Central memory CD8-positive, alpha-beta T cell (primary cell): ENCODE data around the gene GPR18.
"Not testable (repeated sequence)": the region's sequence is repeated elsewhere in the genome, so short reads cannot be mapped to it uniquely, and the experiment has no call there.

ENCODE experiments used
- ATAC-seq: fragments of 150-1000 bp; cut with Tn5 transposase; replicated peaks from 2 replicates; pipeline ENCODE4 v1.10.0; 2022; ENCODE audit warnings: mild to moderate bottlenecking, moderate FRiP score, moderate number of reproducible peaks; ENCODE audit not compliant: poor library complexity, severe bottlenecking; ENCODE audit errors: extremely low read depth
- DNase-seq, 2 donors: peaks; one replicate each; pipeline ENCODE4 v3.0.0; 2021; ENCODE audit warnings: low spot score in 2 of 2
- H3K27ac Mint-ChIP-seq: one replicate; pipeline ENCODE4 v1.8.0; 2022; ENCODE audit warnings: low read depth, mild to moderate bottlenecking, moderate library complexity, mixed read lengths
- H3K27me3 Mint-ChIP-seq: one replicate; pipeline ENCODE4 v1.8.0; 2022; ENCODE audit warnings: mixed read lengths
- H3K36me3 Mint-ChIP-seq: one replicate; pipeline ENCODE4 v1.8.0; 2022; ENCODE audit warnings: mild to moderate bottlenecking, moderate library complexity, mixed read lengths; ENCODE audit not compliant: insufficient read depth
- H3K4me1 Mint-ChIP-seq: one replicate; pipeline ENCODE4 v1.8.0; 2022; ENCODE audit warnings: mixed read lengths
- H3K4me3 Mint-ChIP-seq: one replicate; pipeline ENCODE4 v1.8.0; 2022; ENCODE audit warnings: mild to moderate bottlenecking, moderate library complexity, mixed read lengths
- H3K9me3 Mint-ChIP-seq: one replicate; pipeline ENCODE4 v1.8.0; 2022; ENCODE audit warnings: mixed read lengths

GPR18 gene

DNA sequence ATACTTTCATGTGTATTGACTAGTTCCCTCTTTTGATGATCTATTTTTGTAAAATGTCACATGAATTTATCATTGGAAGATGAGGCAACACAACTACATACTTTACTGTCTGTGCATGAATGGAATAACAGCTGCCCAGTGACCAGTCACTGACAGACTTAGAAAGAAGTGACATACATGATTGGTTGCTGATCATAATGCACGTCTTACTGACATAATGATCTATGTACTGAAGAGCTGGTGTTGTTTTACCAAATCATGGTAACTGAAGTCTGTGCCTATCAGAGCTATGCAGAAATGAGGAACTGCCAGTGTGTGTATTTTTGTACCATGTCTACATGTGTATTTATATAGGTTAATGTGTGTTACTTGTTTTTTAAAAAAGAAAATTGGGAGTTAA lies 26.5 kb downstream of the GPR18 start:
- ATAC-seq, result no peak
- no peak for DNase-seq
- Mint-ChIP-seq H3K36me3 (peaks cover 4% of the 10 kb centered on the region), H3K4me3 (peak overlapping the region; percentile 48), H3K9me3 (no peaks in the 10 kb centered on the region), H3K27me3 (no peaks in the 10 kb centered on the region), H3K27ac (peak overlapping the region; percentile 84), H3K4me1 (peaks cover 53% of the 10 kb centered on the region)

- Mint-ChIP-seq H3K27me3 (no peaks in the 10 kb centered on the region), H3K4me1 (peaks cover 60% of the 10 kb centered on the region), H3K4me3 (no peak overlapping the region), H3K36me3 (peaks cover 4% of the 10 kb centered on the region), H3K27ac (peak overlapping the region; percentile 84), H3K9me3 (no peaks in the 10 kb centered on the region)
- ATAC-seq, result no peak
- DNase-seq, result no peak
These were observed 27.2 kb downstream of the GPR18 start for GRCh38 chr13:99230991-99231390.

DNA sequence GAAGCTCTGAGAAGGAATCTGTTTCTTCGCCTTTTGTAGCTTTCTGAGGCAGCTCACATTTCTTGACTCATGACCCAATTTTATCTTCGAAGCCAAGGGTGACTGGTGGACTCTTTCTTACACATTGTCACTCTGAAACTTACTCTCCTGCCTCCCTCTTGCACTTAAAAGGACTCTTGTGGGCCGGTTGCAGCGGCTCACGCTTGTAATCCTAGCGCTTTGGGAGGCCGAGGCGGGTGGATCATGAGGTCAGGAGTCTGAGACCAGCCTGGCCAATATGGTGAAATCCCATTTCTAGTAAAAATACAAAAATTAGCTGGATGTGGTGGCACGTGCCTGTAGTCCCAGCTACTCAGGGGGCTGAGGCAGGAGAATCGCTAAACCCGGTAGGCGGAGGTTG lies 27.6 kb downstream of the GPR18 start:
- not testable (repeated sequence) for H3K36me3 Mint-ChIP-seq, H3K9me3 Mint-ChIP-seq, H3K27me3 Mint-ChIP-seq, H3K4me3 Mint-ChIP-seq, DNase-seq, ATAC-seq
- peaks cover 64% of the 10 kb centered on the region for H3K4me1 Mint-ChIP-seq
- peak overlapping the region; percentile 84 for H3K27ac Mint-ChIP-seq

DNA sequence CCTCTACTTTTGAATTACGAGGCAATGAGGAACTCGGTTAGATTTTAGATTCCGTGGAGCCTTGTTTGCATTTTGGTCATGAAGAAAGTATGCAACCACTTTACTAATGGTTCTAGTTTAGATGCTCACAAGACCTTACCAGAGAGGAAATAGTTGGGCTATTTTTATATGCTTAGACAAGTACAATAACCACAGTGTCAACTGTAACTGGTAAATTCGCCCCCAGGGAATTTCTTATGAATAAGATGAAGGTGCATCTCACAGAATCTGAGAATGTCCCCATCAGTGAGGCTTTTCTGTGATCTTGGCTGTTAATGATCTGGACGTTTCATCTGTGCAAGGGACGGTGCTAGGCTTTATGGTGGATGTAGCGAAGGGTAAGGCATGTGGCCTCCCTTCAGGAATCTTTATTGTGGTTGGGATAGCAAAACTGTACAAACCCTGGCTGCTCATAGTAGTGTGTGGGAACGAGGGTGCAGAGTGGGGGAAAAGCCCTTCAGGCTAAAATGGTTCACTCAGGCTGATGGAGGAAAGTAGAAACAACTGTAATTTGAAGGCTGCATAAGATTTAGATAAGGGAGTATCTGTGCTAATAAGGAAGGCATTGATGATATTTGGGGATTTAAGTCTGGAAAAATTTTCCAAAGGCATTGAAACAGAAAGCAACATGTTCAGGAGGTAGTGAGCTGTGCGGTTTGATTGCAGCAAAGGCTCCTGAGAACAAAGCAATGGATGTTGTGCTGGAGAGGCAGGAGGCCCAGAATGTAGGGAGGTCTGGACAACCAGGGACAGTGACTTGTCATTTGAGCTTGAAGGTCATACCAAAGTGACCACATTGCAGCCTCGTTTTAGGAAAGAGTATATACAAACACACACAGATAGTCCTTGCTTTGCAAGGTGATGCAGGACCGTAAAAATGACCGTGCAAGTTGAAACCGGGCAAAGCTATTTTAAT lies 29.2 kb downstream of the GPR18 start:
- Mint-ChIP-seq H3K4me1 (peaks cover 67% of the 10 kb centered on the region), H3K27me3 (no peaks in the 10 kb centered on the region), H3K36me3 (peaks cover 2% of the 10 kb centered on the region), H3K4me3 (peak overlapping the region; percentile 77), H3K27ac (peak overlapping the region; percentile 88), H3K9me3 (no peaks in the 10 kb centered on the region)
- ATAC-seq (peak; percentile 78), DNase-seq (no peak)

- DNase-seq (no peak), ATAC-seq (no peak)
- H3K9me3 Mint-ChIP-seq, result no peaks in the 10 kb centered on the region
- H3K4me1 Mint-ChIP-seq, result peaks cover 71% of the 10 kb centered on the region
- peak overlapping the region; percentile 77 for H3K4me3 Mint-ChIP-seq
- peaks cover 2% of the 10 kb centered on the region for H3K36me3 Mint-ChIP-seq
- peak overlapping the region; percentile 88 for H3K27ac Mint-ChIP-seq
- H3K27me3 Mint-ChIP-seq, result no peaks in the 10 kb centered on the region
These were observed 30.1 kb downstream of the GPR18 start for GRCh38 chr13:99227909-99228688.

- Mint-ChIP-seq H3K36me3 (peaks cover 2% of the 10 kb centered on the region), H3K27ac (peak overlapping the region; percentile 3), H3K27me3 (no peaks in the 10 kb centered on the region), H3K4me3 (peak overlapping the region; percentile 2), H3K4me1 (peaks cover 78% of the 10 kb centered on the region), H3K9me3 (no peaks in the 10 kb centered on the region)
- no peak for DNase-seq
- no peak for ATAC-seq
These were observed 30.8 kb downstream of the GPR18 start for GRCh38 chr13:99227331-99227900.

GRCh38 chr13:99226513-99226912 lies 31.7 kb downstream of the GPR18 start:
- peak overlapping the region; percentile 0 for H3K4me3 Mint-ChIP-seq
- H3K36me3 Mint-ChIP-seq, result peaks cover 2% of the 10 kb centered on the region
- no peaks in the 10 kb centered on the region for H3K27me3 Mint-ChIP-seq
- no peak for DNase-seq
- no peaks in the 10 kb centered on the region for H3K9me3 Mint-ChIP-seq
- peaks cover 80% of the 10 kb centered on the region for H3K4me1 Mint-ChIP-seq
- H3K27ac Mint-ChIP-seq, result no peak overlapping the region
- ATAC-seq, result no peak

DNA sequence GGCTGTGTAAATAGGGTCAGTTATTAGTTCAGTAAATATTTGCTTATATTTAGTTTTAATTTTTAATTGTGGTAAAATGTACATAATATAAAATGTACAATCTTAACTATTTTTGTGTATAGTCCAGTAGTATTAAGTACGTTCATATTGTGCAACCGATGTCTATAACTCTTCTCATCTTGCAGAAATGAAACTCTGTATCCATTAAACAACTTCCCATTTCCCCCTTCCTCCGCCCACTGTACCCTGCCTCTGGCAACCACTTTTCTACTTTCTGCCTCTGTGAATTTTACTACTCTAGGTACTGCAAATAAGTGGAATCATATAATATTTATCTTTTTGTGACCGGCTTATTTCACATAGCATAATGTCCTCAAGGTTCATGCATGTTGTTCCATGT lies 33.1 kb downstream of the GPR18 start:
- Mint-ChIP-seq H3K27me3 (no peaks in the 10 kb centered on the region), H3K27ac (no peak overlapping the region), H3K36me3 (peaks cover 2% of the 10 kb centered on the region), H3K4me3 (no peak overlapping the region), H3K9me3 (no peaks in the 10 kb centered on the region), H3K4me1 (peaks cover 91% of the 10 kb centered on the region)
- no peak for ATAC-seq
- no peak for DNase-seq

GRCh38 chr13:99224021-99224420 lies 34.2 kb downstream of the GPR18 start:
- Mint-ChIP-seq H3K4me3 (peak overlapping the region; percentile 36), H3K4me1 (peaks cover 89% of the 10 kb centered on the region), H3K27ac (peak overlapping the region; percentile 92), H3K9me3 (no peaks in the 10 kb centered on the region), H3K36me3 (peaks cover 4% of the 10 kb centered on the region), H3K27me3 (no peaks in the 10 kb centered on the region)
- no peak for DNase-seq
- no peak for ATAC-seq

DNA sequence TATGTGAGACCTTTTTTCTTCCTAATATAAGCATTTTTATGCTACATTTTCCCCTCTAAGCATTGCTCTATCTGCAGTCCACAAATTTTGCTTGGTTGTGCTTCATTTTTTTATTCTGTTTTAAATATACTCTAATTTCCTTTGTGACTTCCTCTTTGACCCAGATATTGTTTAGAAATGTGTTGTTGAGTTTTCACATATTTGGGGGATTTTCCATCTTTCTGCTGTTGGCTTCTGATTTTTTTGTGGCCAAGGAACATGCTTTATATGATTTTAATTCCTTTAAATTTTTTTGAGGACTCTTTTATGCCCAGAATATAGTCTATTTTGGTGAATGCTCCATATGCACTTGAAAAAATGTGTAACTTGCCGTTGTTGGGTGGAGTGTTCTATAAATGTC lies 34.6 kb downstream of the GPR18 start:
- no peak for ATAC-seq
- Mint-ChIP-seq H3K4me3 (peak overlapping the region; percentile 29), H3K27me3 (no peaks in the 10 kb centered on the region), H3K27ac (peak overlapping the region; percentile 92), H3K9me3 (no peaks in the 10 kb centered on the region), H3K36me3 (peaks cover 7% of the 10 kb centered on the region), H3K4me1 (peaks cover 89% of the 10 kb centered on the region)
- DNase-seq, result no peak

GRCh38 chr13:99221567-99222239 lies 36.5 kb downstream of the GPR18 start:
- ATAC-seq, result no peak
- H3K27me3 Mint-ChIP-seq, result no peaks in the 10 kb centered on the region
- H3K36me3 Mint-ChIP-seq, result peaks cover 8% of the 10 kb centered on the region
- peak overlapping the region; percentile 92 for H3K27ac Mint-ChIP-seq
- peak overlapping the region; percentile 44 for H3K4me3 Mint-ChIP-seq
- no peak for DNase-seq
- no peaks in the 10 kb centered on the region for H3K9me3 Mint-ChIP-seq
- peaks cover 95% of the 10 kb centered on the region for H3K4me1 Mint-ChIP-seq
